Activated naive CD4-positive, alpha-beta T cell treated with anti-CD3 and anti-CD28 coated beads, Interleukin-2, amount 50 U/mL, for 16 hours (primary cell): ENCODE data around the gene RICTOR.
"Not testable (repeated sequence)": the region's sequence is repeated elsewhere in the genome, so short reads cannot be mapped to it uniquely, and the experiment has no call there.

Experiments used
- DNase-seq: peaks from one replicate; pipeline ENCODE4 v3.0.0-alpha.2; 2020

Gene RICTOR

DNA sequence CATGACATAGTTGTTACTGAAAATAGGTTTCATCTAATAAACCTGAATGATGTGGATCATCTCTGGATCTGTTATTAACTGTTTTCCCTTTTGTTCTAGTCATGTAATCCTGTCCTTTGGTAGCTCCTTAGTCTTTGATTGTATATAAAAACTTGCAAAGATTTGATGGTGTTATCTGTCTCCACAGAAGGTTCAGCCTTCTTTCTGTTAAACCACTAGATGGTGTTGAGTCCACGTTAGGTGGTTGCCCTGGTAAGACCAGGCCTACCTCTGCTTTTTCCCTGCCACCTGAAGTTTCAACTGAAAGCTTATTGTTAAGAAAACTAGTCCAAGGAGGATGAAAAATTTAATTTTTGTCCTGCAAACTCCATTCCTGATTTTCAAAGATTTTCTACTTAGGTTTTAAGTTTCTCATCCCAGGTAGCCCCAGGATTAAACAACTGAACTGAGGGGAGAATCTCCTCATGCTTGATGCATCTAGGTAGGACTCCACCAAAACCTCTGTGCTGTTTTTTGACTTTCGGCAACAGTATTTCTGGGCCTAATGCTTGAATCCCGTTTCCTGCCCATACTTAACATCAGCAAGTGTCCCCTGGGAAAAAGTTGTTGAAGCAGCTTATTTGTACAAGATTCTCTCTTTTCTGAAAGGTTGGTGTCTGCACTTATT is 68.5 kb downstream of the RICTOR start:
- no peak for DNase-seq

DNA sequence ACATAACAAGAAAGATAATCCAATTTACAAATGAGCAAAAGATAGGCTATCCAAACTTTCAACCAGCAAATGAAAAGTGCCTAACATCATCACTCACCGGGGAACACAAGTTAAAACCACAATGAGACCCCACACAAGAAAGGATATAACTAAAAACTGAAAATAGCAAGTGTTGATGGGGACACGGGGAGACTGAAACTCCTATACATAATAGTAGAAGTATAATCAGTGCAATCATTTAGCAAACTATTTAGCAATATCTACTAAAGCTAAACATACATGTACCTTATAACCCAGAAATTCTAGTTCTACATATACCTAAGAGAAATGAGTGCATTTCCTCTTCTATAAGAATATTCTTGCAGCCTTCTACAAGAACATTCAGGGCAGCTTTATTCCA is 72.5 kb downstream of the RICTOR start:
- no peak for DNase-seq

DNA sequence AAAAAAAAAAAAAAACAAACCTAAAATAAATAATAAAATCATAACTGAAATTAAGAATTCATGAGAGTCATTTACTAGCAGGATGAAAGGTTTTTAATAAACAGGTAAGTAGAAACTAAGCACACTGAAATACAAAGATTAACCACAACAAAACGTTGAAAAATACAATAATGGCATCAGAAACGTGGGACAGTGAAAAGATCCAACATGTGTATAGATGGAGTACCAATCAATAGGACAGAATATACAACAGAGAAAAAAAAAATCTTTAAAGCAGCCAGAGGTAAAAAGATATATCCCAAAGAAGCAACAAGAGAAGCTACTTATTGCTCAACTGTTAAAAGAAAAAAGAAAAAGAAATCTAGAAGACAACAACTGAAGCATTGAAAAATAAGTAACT is 75.2 kb downstream of the RICTOR start:
- no peak for DNase-seq

DNA sequence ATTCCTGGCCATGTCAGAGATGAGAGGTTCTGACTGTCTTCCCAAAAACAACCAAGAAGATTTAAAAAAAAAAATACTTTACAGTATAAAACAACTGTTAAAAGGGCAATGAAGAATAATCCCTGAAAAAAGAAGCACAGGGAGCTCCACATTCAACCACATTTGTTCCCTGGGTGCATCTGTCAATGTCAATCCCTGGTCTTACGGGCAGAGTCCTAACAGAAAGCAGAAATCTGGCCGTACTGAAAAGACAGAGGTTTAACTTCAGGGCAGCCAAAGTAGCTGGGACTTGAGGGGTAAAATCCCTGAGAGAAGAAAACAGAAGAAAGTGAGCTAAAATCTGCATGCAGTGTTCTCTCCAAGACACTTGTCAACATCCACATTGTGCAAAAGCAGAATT is 76.6 kb downstream of the RICTOR start:
- DNase-seq = no peak

DNA sequence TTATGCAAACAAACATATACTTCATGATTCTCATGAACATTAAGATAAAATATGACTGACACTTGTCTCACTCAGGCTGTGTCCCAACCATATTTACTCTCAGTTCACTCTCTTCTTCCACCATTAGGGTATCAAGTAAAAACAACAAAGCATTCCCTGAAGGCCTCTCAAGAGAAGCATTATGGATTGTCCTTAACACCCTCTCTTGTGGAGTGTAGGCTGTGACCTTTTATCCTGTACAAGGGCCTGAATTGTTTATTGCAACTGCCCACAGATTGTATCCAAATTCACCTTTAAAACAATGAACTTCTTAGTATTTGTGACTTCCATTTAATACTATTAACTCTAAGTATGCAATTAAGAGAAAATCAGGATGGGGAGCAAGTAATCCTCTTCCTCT is 78.1 kb downstream of the RICTOR start:
- no peak for DNase-seq

GRCh38 chr5:38994324-38994927 is 79.8 kb downstream of the RICTOR start:
- no peak for DNase-seq

- DNase-seq = not testable (repeated sequence)
These were observed 84.1 kb downstream of the RICTOR start for GRCh38 chr5:38989974-38990719.

- DNase-seq = no peak
These were observed 88.2 kb downstream of the RICTOR start for GRCh38 chr5:38985909-38986452.

DNA sequence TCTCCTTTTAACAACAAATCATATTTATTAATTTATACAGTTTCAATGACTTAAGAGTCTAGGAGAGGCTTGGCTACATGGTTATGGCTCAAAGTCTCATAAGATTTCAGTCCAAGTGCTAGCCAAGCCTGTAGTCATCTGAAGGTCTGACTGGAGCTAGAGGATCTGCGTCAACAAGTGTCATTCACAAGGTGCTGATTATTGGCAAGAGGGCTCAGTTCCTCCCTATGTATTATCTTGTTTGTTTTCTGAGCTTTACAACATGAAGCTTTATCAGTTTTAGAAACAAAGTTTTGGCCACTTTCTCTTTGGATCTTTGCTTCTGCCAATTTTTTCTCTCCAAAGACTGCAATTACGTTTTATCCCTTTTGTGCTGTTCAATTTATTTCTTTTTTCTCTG is 94.7 kb downstream of the RICTOR start:
- DNase-seq = no peak

DNA sequence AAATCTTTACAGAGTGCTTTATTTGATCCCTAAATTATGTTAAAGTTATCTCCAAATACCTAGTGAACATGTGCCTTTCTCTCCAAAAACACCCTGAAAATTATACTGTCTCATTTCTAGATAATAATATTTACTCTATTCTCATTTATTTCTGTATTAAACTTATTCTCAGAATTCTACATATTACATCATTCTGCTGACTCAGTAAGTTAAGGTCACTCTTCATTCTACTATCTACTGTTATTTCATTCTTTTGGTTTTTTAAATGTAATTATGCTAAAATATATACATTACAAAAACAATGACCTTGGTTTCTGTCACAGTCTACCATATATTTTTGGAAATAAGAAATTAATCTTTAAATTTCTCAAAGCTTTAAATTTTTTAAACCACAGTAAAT is 96.2 kb downstream of the RICTOR start:
- no peak for DNase-seq

DNA sequence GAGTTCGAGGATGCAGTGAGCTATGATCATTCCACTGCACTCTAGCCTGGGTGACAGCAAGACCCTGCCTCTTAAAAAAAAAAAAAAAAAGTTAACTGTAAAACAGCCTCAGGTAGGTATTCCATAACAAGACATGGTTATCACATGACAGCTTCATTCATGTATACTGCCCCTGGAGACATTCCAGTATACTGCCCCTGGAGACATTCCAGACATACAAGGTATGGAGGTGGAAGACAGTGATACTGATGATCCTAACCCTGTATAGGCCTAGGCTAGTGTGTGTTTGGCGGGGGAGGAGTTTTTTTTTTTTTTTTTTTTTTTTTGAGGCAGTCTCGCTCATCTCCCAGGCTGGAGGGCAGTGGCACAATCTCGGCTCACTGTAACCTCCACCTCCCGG is 105.5 kb downstream of the RICTOR start:
- DNase-seq = no peak

GRCh38 chr5:38961691-38962090 is 112.5 kb downstream of the RICTOR start:
- DNase-seq = no peak

DNA sequence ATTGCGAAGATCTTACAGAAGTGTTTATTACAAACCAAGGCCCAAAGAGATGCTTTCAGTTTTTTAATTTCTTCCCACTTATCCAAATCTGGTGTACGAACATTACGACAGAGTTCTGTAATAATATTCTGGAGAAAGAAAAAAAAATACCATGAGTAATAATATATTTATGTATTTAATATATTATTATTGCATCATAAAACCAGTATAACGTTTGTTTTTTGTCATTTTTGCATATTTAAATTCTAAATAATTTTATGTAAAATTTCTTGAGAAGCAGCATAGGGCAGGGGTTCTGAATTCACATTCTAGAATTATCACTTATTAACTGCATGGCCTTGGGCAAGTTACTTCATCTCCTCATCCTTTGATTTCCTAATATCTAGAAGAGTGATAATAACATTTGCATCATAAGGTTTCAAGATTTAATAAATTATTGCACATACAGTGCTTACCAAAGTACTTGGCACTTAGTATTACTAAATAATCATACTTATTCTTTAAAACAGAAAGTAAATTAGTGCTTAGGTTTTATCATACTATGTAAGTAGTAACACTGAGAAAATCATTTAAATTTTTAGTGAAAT is 120.7 kb downstream of the RICTOR start:
- DNase-seq = no peak

- no peak for DNase-seq
These were observed 125.7 kb downstream of the RICTOR start for GRCh38 chr5:38948501-38948900.

DNA sequence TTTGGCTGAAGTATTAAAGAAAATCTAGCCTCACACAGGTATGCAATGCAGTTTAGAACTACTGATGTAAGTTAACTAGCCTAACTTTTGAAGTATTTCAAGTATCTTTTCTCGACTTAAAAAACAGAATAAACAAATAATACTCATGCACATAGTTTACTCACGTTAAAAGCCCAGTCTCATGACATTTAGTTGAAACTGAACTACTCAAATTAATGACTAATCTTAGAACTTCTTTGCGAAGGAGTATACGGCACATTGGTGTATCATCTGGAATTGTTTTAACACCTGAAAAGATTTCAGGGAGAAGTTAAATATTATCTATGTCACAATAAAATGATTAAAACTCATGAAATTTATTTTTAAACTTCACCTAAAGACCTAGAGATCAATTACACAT is 129.9 kb downstream of the RICTOR start:
- no peak for DNase-seq

- no peak for DNase-seq
These were observed 132.3 kb downstream of the RICTOR start for GRCh38 chr5:38941912-38942311.

- DNase-seq = no peak
These were observed 133.9 kb downstream of the RICTOR start for GRCh38 chr5:38940230-38940858.

DNA sequence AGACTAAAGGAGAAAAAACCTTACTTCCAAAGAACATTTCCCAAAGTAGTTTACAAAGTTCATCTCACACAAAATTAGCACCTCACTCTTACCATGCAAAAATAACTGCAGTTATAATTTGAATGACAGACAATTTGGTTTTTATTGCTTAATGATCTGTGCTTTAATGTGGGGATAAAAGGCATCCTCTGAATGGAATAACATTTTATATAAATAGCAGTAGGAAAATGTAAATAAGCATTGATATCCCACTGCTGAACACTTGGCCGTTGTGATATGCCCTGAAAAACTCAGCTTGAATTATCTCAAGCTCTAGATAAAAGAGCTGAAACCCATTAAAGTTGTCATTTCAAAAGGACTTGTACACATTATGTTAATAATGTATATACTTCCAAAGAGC is 135.2 kb downstream of the RICTOR start:
- DNase-seq = no peak

DNA sequence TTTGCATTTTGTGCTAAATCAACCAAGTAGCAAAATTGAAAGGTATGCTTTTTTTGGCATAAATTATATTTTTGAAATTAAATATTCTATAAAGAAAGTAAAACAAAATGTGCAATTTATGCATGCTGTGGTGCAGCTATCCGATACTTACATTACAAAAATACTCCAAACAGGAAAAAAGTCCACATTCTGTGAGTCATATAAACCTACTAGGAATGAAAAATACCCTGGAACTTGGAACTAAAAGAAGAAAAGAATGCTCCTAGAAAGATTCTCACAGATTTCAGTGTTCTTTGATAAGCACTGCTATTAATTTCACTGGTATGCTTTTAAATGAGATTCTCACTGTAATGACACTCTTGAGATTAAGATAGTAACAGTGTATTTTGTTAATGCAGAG is 135.8 kb downstream of the RICTOR start:
- DNase-seq = no peak

DNA sequence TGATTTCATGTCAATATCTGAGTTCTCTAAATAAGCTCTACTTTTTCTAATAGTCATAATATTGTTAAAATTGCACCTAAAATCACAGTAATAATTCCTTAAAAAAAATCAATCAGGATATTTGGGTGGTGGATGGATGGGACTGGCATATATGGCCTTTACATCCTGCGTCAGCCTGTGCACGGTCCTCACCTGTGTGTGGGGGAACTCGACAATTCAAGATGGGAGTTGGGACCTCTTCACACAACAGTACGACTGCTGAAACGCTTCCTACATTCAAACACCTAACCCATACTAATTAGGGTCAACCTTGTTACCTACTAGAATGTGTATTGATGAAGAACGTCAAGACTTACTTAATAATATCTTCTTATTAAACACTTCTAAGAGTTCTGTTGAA is 137.9 kb downstream of the RICTOR start:
- DNase-seq = no peak

DNA sequence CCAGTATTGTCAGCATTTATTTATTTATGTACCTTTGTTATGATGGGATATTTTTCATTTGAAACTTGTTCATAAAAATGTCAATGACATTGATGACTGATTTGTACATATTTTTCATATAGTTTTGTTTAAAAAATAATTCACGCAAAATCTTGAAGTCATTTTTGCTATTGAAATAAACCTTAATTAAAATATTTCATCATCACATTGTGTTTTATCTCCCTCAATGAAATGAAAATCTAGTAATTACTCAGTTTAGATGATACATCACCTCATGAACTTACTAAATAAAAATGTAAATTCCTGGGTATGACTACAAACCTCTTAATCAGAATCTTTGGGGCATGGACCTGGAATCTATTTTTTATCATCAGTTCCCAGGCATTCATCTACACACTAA is 138.8 kb downstream of the RICTOR start:
- DNase-seq = no peak

DNA sequence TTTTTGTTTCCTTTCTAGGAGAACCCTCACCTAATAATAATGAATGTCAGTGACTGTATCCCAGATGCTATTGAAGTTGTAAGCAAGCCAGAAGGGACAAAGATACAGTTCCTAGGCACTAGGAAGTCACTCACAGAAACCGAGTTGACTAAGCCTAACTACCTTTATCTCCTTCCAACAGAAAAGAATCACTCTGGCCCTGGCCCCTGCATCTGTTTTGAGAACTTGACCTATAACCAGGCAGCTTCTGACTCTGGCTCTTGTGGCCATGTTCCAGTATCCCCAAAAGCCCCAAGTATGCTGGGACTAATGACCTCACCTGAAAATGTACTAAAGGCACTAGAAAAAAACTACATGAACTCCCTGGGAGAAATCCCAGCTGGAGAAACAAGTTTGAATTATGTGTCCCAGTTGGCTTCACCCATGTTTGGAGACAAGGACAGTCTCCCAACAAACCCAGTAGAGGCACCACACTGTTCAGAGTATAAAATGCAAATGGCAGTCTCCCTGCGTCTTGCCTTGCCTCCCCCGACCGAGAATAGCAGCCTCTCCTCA is 141.3 kb downstream of the RICTOR start:
- DNase-seq = no peak

GRCh38 chr5:38931731-38932130 is 142.5 kb downstream of the RICTOR start:
- no peak for DNase-seq
